Fibroblast of lung (primary cell): ENCODE measurements around the gene ANKH. TPM values are rescaled to one million over a fixed set of nuclear protein-coding genes. Genes with fewer than 3 reads are reported as not detected.

Experiments
- DNase-seq, 2 donors: peaks; one replicate each; pipeline versions ENCODE4 v3.0.0 to v3.0.0-alpha.2; 2010; ENCODE audit warnings: low read depth in 2 of 2
- H2AFZ ChIP-seq: 2 replicates; pipeline ENCODE4 v1.5.1; 2012; ENCODE audit warnings: low read length, control low read depth, inconsistent platforms
- H3K27ac ChIP-seq: 2 replicates; pipeline ENCODE4 v1.5.1; 2011; ENCODE audit warnings: low read length, control low read depth; ENCODE audit not compliant: insufficient read depth
- H3K27me3 ChIP-seq: 2 replicates; pipeline ENCODE4 v1.5.1; 2011; ENCODE audit warnings: mild to moderate bottlenecking, low read length; ENCODE audit not compliant: control insufficient read depth, insufficient read depth
- H3K36me3 ChIP-seq: 2 replicates; pipeline ENCODE4 v1.5.1; 2011; ENCODE audit warnings: low read length; ENCODE audit not compliant: control insufficient read depth, insufficient read depth
- H3K4me1 ChIP-seq: 2 replicates; pipeline ENCODE4 v1.5.1; 2011; ENCODE audit warnings: low read length; ENCODE audit not compliant: control insufficient read depth, insufficient read depth; ENCODE audit errors: extremely low read depth
- H3K4me2 ChIP-seq: 2 replicates; pipeline ENCODE4 v1.5.1; 2011; ENCODE audit warnings: low read length, control low read depth; ENCODE audit not compliant: insufficient read depth; ENCODE audit errors: extremely low read depth
- H3K4me3 ChIP-seq, 4 experiments: fragments of 200-600 bp in 1 of 4; sonication (generic) in 1 of 4; replicated peaks in 1 of 4; 2 replicates each; pipeline ENCODE4 v1.5.1; 2011 to 2016; ENCODE audit warnings: low read length in 4 of 4, low read depth in 3 of 4, mild to moderate bottlenecking in 3 of 4, control low read depth in 2 of 4, inconsistent platforms in 1 of 4, mixed read lengths in 1 of 4; ENCODE audit not compliant: insufficient read depth in 1 of 4; ENCODE audit errors: control extremely low read depth in 1 of 4
- H3K79me2 ChIP-seq: 2 replicates; pipeline ENCODE4 v1.5.1; 2012; ENCODE audit warnings: mild to moderate bottlenecking, low read length, inconsistent platforms; ENCODE audit not compliant: control insufficient read depth, insufficient read depth
- H3K9ac ChIP-seq: 2 replicates; pipeline ENCODE4 v1.5.1; 2011; ENCODE audit warnings: mild to moderate bottlenecking, low read length, control low read depth; ENCODE audit not compliant: insufficient read depth
- H3K9me3 ChIP-seq: 2 replicates; pipeline ENCODE4 v1.5.1; 2012; ENCODE audit warnings: low read depth, low read length; ENCODE audit not compliant: control insufficient read depth, insufficient read depth
- H4K20me1 ChIP-seq: 2 replicates; pipeline ENCODE4 v1.5.1; 2011; ENCODE audit warnings: low read length; ENCODE audit not compliant: control insufficient read depth, insufficient read depth; ENCODE audit errors: extremely low read depth
- CTCF ChIP-seq, 2 donors: IDR thresholded peaks in 1 of 2; conservative IDR thresholded peaks in 1 of 2; 1 replicate in 1 of 2; 2 replicates in 1 of 2; pipeline ENCODE4 v1.5.1; 2011 to 2012; ENCODE audit warnings: low read length in 2 of 2, control low read depth in 1 of 2, inconsistent platforms in 1 of 2, low read depth in 1 of 2, mild to moderate bottlenecking in 1 of 2
- EZH2 ChIP-seq: IDR thresholded peaks from 2 replicates; pipeline ENCODE4 v1.5.1; 2012; ENCODE audit warnings: low read length, control low read depth, mild to moderate bottlenecking; ENCODE audit errors: missing control alignments
- polyA plus RNA-seq, 2 donors: library from polyadenylated mRNA; depleted of rRNA in 1 of 2; stranded (reverse) in 1 of 2; unstranded in 1 of 2; fragments of >200 nt; gene quantifications; 2 replicates each; pipeline ENCODE4 v1.2.1, GENCODE V29; 2011 to 2012; ENCODE audit warnings: missing spikeins in 1 of 2
- total RNA-seq: library from RNA; depleted of rRNA; stranded (reverse); fragments of >200 nt; gene quantifications from 2 replicates; pipeline ENCODE4 v1.2.1, GENCODE V29; 2014

ANKH gene
- total and polyA plus RNA-seq, 2 donors (not counting 1 experiment from before 2014, with no cell fraction given), result 5.8 to 10.9 TPM

- no peak for TF ChIP-seq CTCF (conservative IDR thresholded peaks at IDR 0.05 in 1 of 2, IDR thresholded peaks at IDR 0.05 in 1 of 2; ENCODE audit: low read depth in 1 of 2, low read length in 2 of 2)
- Histone ChIP-seq H3K4me3 (peak overlapping the region; percentile 47 to 64 (median 56)), H3K9ac (peak overlapping the region; percentile 65), H4K20me1 (no peaks in the 10 kb centered on the region), H2AFZ (peak overlapping the region; percentile 45), H3K4me2 (peak overlapping the region; percentile 57), H3K4me1 (no peaks in the 10 kb centered on the region), H3K27ac (peak overlapping the region; percentile 42), H3K27me3 (no peaks in the 10 kb centered on the region), H3K9me3 (no peaks in the 10 kb centered on the region), H3K36me3 (no peaks in the 10 kb centered on the region), H3K79me2 (no peaks in the 10 kb centered on the region)
- DNase-seq, result peak; percentile 36 to 50
Observed at GRCh38 chr5:14872070-14872989, 752 bp upstream of the ANKH start.

- Histone ChIP-seq H3K36me3 (no peaks in the 10 kb centered on the region), H3K9ac (peak overlapping the region; percentile 55), H3K9me3 (no peaks in the 10 kb centered on the region), H3K4me1 (no peaks in the 10 kb centered on the region), H3K4me3 (peak overlapping the region; percentile 31 to 80 (median 60)), H4K20me1 (no peaks in the 10 kb centered on the region), H3K27me3 (no peaks in the 10 kb centered on the region), H3K27ac (no peak overlapping the region), H3K79me2 (no peaks in the 10 kb centered on the region), H2AFZ (peak overlapping the region; percentile 62), H3K4me2 (peak overlapping the region; percentile 82)
- TF ChIP-seq CTCF (conservative IDR thresholded peaks at IDR 0.05 in 1 of 2, IDR thresholded peaks at IDR 0.05 in 1 of 2; ENCODE audit: low read depth in 1 of 2, low read length in 2 of 2) (no peak), EZH2 (no peak)
- DNase-seq, result no peak
Observed at GRCh38 chr5:14870337-14871213, 1.0 kb downstream of the ANKH start.

GRCh38 chr5:14869668-14870164, 1.9 kb downstream of the ANKH start:
- Histone ChIP-seq H3K27ac (no peak overlapping the region), H2AFZ (no peak overlapping the region), H3K9me3 (no peaks in the 10 kb centered on the region), H3K79me2 (no peaks in the 10 kb centered on the region), H3K4me1 (no peaks in the 10 kb centered on the region), H3K9ac (no peak overlapping the region), H3K4me2 (peak overlapping the region; percentile 82), H3K4me3 (peak overlapping the region in 1 of 4 experiments; percentile 71), H3K36me3 (no peaks in the 10 kb centered on the region), H4K20me1 (no peaks in the 10 kb centered on the region), H3K27me3 (no peaks in the 10 kb centered on the region)
- DNase-seq, result peak in 1 of 2 donors; percentile 18
- TF ChIP-seq EZH2 (no peak), CTCF (conservative IDR thresholded peaks at IDR 0.05 in 1 of 2, IDR thresholded peaks at IDR 0.05 in 1 of 2; ENCODE audit: low read depth in 1 of 2, low read length in 2 of 2) (no peak)
